DOHH2 (cell line): ENCODE data around the gene PPP1R7.

Source experiments
- CTCF ChIP-seq: fragments of 200-600 bp; sonication (generic); IDR thresholded peaks from one replicate; pipeline ENCODE4 v1.5.1; 2014; ENCODE audit warnings: antibody characterized with exemption, mild to moderate bottlenecking, low read depth, low read length; ENCODE audit not compliant: poor library complexity, severe bottlenecking
- EZH2phosphoT487 ChIP-seq: fragments of 200-600 bp; sonication (generic); IDR thresholded peaks from 2 replicates; pipeline ENCODE4 v1.6.1; 2017; ENCODE audit warnings: borderline replicate concordance, mild to moderate bottlenecking, antibody characterized with exemption, low read length, moderate library complexity, mixed read lengths

- TF ChIP-seq CTCF: no peak
- TF ChIP-seq EZH2phosphoT487: no peak
Measured at GRCh38 chr2:241225545-241225944, 75.3 kb downstream of the PPP1R7 start.
